GM04504 (cell line): Measurements from ENCODE around the gene LRRC15.

Experiments used
- DNase-seq: peaks from one replicate; pipeline ENCODE4 v3.0.0-alpha.2; 2012; ENCODE audit warnings: low read depth

LRRC15 gene

DNA sequence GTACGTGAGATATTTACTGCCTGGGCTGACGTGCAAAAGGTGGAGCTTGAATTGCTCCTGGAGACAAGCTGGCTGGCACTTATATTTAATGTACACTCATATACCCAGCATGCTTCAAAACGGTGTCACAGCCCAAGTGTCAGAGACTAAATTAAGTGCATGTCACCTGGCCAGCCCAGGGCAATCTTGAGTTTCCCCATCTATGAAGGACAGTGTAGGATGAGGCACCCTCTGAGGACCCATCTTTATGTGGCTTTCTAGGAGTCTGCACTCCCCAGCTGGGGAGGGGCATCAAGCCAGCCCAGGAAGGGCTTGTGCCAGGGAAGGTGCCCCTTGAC lies 5.3 kb downstream of the LRRC15 start:
- no peak for DNase-seq

DNA sequence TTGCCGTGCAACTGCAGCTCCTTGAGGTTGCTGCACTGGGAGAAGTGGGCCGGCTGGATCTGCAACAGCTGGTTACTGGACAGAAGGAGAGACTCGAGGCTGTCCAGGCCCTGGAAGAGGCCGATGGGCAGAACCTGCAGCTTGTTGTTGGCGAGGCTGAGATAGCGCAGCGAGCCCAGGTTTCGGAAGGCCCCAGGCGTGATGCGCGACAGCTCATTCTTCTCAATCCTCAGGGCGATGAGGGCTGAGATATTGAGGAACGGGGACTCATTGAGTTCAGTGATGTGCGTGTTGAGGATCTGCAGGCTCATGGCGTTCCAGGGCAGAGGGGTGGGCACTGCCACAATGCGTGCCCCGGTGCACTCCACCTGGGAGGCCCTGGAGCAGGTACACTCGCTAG lies 9.0 kb downstream of the LRRC15 start:
- no peak for DNase-seq

DNA sequence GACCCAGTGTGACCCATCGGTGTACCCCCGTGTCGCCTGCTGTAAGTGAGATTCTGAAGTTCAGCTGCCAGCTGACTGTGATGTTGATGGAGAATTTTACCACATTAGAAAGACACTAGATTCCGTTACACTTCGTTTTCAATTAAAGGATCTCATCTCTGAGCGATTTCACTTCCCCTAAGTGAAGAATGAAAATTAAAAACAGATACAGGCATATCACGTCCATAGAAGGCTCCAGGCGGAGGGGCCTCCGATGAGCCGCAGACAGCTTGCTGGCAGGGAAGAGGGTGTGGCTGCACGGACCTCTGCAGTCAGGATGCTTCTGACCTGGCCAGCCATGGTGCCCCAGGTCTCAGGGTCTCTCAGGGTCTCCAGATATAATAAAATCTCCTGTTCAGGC lies 11.9 kb downstream of the LRRC15 start:
- no peak for DNase-seq

DNA sequence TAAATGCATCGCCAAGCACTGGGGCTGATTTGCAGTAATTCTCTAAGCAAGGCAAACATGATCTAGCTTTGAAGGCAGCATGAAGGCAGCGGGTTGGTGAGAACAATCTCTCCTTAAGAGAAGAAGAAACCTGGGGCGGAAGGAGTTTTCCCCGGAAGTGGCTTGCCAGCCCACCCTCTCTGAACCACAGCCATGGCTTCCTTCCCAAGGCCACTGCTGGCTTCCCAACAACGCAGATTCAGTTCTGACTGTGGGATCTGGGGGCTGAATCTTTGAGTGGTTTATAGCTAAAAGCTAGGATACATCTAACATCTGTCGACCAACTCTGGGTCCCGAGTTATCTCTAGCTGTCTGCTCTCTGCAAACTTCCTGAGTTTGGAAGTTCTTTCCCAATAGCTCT lies 14.2 kb downstream of the LRRC15 start:
- no peak for DNase-seq

DNA sequence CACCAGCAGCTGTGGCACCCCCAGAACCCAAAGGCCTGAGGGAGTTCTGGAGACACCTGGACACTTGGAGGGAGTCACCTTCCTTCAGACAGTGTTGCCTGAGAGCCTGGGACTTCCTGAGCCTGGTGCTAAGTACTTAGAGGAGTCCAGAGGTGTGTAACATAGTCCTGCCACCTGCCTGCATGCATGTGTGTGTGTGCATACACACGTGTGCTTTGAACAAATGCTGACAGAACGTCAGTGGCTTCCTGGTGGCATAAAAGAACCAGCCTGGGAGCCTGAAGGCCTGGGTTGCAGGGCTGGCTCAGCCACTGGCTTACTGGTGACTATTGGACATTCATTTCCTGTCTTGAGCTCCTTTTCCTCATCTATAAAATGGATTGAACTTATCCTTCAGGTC lies 15.2 kb downstream of the LRRC15 start:
- no peak for DNase-seq

DNA sequence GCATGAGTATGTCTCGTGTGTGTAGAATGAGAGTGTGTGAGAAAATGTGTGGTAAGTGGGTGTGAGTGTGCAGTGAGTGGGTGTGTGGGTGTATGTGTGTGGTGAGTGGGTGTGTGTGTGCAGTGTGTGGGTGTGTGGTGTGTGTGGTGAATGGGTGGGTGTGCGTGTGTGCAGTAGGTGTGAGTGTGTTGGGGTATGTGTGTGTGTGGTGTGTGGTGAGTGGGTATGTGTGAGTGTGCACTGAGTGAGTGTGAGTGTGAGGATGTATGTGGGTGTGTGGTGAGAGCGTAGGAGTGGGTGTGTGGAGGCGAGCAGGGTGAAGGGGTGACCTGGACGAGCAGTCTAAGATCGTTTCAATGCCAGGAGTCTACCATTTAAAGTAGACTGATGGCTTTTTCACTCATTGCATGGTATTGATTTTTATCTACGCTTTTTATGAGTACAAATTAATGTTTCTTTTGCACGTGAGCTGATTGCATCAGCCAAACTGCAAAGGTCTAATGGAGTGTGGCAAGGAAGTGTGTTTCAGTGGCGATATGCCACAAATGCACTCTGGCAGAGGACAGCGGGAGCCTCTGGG lies 16.8 kb downstream of the LRRC15 start:
- no peak for DNase-seq

DNA sequence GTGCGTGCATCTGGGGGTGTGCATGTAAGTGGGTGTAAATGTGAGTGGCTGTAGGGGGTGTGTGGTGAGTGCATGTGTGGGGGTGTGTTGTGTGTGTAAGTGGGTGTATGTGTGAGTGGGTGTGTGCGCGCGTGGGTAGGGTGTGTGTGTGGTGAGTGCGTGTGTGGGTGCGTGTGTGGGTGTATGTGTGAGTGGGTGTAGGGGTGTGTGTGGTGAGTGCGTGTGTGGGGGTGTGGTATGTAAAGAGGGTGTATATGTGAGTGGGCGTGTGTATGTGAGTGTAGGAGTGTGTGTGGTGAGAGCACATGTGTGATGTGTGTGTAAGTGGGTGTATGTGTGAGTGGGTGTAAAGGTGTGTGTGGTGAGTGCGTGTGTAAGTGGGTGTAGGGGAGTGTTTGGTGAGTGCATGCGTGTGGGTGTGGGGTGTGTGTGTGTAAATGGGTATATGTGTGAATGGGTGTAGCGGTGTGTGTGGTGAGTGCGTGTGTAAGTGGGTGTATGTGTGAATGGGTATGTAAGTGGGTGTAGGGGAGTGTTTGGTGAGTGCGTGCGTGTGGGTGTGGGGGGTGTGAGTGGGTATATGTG lies 17.5 kb downstream of the LRRC15 start:
- DNase-seq = no peak

DNA sequence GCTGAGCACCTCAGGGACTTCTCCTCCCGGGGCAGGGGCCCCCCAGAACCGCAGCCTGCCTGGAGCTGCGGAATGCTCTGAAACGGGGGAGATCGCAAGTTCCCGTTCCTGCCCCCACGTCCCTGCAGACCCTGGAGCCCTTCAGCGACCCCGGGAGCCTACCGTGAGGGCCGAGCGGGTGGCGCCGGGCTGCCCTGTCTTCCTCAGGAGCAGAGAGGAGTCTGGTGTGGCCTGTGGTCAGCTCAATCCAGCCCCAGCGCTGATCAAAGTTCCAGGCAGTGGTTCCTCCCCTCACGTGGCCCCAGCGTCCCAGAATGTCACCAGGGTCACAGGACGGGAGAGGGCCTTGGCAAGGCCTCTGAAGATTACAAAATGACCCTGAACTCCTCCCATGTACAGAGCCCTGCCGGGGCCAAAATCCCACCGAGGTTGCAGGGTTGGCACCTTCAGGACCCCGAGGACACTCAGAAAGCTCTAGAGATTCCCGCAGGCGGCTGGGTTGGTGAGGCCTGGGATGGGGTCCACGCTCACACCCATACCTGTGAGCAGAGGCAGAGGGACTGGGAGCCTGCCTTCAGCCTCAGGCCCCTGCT lies 18.4 kb downstream of the LRRC15 start, which contains the start of gene CPN2:
Gene CPN2, minus strand, starts transcription at position 249 of the 593 bp plus-strand sequence. CDS start 8,626 bp downstream, outside the sequence.
- no peak for DNase-seq

DNA sequence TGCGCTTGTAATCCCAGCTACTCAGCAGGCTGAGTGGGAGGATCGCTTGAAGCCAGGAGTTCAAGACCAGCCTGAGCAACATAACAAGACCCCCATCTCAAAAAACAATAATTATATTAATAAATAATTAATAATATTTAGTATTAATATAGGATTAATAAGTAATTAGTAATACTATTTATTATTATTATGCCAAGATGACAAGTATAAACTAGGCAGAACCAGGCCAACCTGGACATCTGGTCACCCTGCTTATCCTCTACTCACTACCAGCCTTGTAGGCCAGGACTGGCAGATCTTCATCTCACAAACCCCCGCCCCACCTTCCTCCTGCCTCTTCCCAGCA lies 18.8 kb downstream of the LRRC15 start:
- no peak for DNase-seq

DNA sequence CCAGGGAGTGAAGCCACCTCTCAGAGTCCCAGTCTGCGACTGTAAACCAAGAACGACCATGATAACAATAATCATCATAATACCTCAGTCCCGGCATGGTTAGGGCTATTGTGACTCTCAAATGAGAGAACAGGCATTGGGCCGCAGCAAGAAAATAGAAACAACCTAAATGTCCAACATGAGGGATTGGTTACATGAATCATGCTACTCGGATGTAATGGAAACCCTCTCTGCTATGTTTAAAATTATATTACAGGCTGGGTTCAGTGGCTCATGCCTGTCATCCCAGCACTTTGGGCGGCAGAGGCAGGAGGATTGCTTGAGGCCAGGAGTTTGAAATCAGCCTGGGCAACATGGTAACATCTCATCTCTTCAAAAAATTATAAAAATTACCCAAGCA lies 21.2 kb downstream of the LRRC15 start:
- DNase-seq = no peak

DNA sequence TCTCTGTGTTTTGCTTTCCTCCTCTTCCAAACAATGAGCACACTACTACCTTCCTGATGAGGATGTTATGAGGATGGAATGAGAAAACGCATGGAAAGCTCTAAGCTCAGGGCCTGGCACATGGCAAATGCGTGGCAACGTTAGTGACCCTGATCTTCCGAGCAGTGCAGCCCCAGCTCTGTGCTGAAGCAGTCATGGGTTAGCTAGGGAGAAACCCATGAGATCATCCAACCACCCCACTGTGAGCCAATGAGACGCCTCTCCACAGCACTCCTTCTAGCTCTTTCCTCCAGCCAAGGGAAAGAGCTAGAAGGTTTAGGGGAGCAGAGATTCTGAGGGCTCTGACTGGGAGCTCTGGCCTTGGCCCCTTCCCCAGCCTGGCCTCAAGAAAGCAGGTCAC lies 22.9 kb downstream of the LRRC15 start:
- DNase-seq = no peak

DNA sequence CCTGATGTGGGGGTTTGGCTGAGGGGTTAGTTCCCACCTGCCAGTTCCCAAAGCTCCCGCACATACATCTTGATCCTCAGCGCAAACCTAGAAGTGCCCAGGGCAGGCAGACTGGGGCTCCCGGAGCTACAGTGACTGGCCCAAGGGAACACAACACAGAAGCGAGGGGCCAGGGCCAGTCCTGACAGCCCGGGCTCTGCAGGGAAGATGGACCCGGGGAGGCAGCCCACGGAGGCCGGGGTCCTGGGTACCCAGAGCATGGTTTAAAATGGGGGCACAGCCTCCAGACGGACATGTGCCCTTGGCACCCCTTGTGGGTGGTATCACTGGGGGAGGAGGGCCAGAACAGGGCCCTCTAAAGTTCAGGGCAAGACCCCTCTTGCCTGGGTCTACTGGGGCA lies 23.5 kb downstream of the LRRC15 start:
- no peak for DNase-seq

DNA sequence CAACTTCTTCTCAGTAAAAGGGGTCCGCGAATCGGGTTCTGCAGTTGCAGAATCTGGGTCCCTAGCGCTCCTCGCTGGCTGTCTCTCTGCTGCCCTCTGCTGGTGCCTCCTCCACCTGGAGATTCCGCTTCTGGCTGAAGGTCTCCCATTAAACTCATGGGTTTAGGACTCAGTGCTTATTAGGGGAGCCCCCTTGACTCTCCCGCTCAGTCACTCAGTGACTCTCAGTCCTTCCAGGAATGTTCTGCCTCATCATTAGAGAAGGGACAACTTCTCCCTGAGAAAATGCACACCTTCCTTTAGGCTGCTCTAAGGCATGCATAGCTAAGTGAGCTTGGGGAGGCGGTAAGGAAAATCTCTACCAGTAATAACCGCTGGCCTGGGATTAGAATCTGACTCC lies 25.5 kb downstream of the LRRC15 start:
- DNase-seq = no peak

DNA sequence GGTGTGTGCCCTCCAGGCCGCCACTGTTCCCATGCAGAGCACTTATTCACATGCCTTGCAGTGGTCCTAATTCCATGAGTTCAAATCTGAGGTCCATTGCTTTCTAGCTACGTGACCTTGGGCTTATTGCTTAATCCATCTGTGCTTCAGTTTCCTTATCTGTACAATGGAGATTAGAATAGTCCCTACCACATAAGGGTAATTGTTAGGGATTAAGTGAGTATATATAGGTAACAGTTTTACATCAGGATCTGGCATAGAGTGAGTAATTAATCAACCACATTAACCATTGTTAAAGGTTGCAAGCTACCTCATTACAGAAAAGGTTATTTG lies 26.0 kb downstream of the LRRC15 start:
- no peak for DNase-seq

DNA sequence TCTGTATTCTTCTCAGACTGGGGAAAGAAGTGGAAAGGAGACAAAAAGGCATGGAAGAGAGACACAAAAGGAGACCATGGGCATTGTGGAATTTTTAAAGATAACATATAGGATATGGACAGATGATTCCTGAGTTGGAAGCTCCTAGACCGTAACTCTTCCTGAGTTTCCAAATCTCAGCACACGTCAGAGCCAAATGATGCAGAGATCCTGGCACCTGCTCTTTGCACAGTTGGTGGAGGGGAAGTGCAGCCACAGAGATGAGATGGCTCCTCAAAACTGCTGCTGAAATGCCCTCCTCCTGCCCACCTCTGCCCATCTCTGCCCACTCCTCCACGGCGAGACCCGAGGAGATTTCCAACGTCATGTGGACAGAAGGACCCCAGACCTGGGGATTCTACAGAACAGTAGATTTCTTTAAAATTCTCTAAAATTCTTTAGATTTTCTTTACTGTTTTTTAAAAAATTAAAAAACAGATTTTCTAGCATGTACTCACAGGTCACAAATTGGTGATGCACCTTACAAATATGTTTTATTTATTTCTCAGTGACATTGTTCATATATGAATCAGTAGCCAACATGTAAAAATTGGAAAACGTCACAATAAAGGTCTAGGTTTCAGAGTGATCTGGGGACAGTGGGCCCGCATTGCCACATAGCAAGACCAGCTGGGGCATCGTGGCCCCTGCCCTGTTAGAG lies 26.5 kb downstream of the LRRC15 start:
- no peak for DNase-seq

DNA sequence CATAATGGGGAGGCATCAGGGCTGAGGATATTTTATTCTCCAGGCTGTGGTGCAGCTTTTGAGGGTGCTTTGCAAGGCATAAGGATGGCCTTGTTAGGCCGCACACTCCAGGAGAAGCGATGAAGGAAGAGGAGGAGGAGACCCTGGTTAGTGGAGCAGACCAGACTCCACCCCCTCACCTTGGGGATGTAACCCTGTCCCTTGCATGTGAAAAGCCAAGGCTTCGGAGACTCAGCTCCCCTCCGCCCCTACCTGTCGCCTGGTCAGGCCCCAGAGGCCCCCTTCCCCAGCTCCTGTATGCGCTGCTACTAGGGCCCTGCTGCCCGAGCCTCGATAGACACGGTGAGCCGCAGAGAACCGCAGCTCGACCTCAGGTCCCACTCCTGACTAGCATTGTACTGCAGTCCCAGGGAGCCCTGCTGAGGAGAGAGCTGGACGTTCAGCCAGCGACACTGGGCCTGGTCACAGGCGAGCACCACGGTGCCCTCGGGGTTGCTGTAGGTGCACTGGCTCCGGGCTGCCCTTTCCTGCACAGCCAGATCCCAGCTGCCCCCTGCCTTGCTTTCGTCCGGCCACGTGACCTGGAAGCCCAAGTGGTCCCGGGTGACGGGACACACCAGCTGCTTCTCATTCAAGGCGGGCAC lies 28.7 kb downstream of the LRRC15 start:
- no peak for DNase-seq

DNA sequence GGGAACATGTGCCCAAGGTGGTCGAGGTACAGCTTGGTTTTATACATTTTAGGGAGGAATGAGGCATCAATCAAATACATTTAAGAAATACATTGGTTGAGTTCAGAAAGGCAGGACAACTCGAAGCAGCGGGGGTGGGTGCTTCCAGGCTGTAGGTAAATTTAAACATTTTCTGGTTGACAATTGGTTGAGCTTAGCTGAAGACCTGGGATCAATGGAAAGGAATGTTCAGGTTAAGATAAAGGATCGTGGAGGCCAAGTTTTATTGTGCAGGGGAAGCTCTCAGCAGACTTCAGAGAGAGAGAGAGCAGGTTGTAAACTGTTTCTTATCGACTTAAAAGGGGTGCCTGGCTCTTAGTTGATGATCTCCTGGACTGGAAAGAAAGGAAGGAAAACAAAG lies 29.7 kb downstream of the LRRC15 start:
- no peak for DNase-seq

DNA sequence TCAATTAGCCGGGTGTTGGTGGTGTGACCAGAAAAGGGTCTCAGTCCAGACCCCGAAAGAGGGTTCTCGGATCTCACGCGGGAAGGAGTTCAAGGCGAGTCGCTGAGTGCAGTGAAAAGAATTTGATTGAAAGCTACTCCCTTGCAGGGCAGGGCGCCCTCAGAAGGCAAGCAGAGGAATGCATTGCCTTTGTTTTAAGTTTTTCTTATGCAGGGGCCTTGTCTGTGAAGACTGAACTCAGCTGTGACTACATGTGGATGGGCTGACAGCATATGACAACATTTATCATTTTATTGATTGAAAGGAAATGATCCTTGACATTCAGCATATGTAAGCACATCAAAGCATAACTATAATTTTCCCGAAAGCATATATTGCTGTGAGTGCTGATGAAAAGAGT lies 30.2 kb downstream of the LRRC15 start:
- no peak for DNase-seq

DNA sequence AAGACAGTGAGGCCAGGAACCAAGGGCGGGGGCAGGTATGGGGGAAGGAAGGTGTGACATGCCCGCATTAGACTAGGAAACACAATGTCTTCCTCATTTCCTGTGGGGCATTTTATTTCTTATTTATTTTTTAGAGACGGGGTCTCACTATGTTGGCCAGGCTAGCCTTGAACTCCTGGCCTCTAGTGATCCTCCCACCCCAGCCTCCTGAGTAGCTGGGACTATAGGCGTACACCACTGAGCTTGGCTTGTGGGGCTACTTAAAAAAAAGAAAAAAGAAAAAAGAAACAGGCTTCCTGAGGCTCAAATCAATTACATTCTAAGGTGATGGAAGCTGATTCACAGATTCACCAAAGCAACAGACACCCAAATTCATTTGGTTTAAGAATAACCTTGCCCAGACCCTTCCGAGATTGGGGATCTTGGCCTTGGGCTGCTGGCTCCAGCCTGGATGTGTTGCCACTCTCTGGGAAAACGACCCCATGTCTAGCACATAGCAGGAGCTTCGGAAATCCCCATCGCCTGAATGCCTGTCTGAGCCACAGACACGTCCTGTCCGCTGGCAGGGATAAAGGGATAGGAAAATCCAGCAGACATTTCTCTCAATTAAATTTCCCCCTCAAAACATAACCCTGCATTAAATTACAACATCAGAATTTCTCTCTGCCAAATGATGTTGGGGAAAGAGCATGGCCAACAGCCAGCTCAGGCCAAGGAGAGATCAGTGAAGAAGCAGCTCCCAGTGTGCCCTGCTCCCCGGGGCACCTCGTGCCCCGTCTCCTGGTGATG lies 31.4 kb downstream of the LRRC15 start:
- DNase-seq = no peak

DNA sequence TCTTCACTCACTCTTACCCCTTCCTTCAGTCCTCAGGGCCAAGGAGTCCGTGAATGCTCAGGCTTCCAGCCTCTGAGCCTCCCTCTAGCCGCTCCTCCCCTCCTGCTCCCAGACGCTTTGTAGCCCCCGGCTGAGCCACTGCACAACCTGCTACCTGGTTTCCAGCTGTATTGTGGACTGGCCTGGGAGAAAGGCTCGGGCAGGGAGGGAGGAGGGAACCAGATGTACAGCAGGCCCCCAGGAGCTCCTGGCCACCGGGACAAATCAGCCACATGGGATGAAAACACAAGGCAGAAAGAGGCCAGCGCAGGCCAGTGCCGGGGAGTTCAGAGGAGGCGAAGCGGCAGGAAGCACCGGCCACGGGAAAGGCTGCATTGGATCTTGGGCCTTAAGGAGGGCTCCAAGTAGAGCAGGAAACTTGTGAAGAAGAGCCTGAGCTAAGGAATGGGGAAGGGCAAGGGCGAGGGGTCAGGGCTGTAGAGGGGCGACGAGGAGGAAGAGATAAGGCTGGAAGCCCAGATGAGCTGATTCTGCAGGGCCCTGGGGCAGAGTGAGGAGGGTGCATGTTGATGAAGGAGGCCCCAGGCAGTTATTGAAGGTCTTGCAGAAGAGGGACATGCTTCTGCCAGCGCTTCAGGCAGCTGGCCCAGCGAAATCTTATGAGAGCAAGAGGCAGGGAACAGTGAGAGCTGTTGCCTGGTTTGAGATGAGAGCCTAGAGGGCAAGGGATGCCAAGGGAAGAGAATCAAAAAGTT lies 32.8 kb downstream of the LRRC15 start:
- DNase-seq = no peak

DNA sequence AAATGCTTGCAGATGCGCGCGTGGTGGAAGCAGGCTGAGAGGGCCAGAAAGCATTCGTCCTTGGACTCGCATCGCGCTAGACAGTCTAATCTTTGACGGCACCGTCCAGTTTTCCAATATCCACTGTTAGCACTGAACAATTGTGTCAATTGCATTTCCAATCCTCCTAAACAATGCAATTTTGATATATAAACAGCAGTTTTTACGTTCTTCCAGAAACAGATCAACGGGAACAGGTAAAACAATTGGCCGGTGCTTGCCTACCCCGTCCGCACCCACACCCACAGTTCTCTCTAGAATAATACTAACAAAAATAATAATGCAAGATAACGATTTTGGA lies 35.6 kb downstream of the LRRC15 start:
- no peak for DNase-seq
